Keratinocyte (primary cell): ENCODE results near the gene TAF1C.

Experiments
- EZH2 ChIP-seq: IDR thresholded peaks from one replicate; pipeline ENCODE4 v1.6.1; 2012; ENCODE audit warnings: inconsistent platforms, mild to moderate bottlenecking, low read length, moderate library complexity
- TF ChIP-seq, protein P1 (sequence below), 3 experiments: IDR thresholded peaks in 1 of 3; conservative IDR thresholded peaks in 1 of 3; optimal IDR thresholded peaks in 1 of 3; 2 replicates in 2 of 3; 3 replicates in 1 of 3; pipeline versions ENCODE3 to v1.5.1; 2011; ENCODE audit warnings: low read length in 3 of 3, mild to moderate bottlenecking in 3 of 3, moderate library complexity in 2 of 3, control low read depth in 1 of 3, inconsistent platforms in 1 of 3; ENCODE audit not compliant: insufficient read depth in 2 of 3; ENCODE audit errors: extremely low read depth in 1 of 3

DNA sequence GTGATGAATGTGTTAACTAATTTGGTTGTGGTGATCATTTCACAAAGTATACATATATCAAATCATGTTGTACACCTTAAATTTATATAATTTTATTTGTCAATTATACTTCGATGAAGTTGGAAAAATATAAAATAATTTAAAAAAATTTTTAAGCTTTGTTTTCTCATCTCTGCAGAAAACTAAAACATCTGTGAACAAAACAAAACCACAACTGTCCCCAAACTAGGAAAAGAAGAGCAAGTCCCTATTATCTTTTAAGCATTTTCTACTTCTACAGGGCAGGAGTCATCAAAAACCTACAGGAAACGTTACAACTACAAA is 48.4 kb downstream of the TAF1C start:
- TF ChIP-seq, protein P1, sequence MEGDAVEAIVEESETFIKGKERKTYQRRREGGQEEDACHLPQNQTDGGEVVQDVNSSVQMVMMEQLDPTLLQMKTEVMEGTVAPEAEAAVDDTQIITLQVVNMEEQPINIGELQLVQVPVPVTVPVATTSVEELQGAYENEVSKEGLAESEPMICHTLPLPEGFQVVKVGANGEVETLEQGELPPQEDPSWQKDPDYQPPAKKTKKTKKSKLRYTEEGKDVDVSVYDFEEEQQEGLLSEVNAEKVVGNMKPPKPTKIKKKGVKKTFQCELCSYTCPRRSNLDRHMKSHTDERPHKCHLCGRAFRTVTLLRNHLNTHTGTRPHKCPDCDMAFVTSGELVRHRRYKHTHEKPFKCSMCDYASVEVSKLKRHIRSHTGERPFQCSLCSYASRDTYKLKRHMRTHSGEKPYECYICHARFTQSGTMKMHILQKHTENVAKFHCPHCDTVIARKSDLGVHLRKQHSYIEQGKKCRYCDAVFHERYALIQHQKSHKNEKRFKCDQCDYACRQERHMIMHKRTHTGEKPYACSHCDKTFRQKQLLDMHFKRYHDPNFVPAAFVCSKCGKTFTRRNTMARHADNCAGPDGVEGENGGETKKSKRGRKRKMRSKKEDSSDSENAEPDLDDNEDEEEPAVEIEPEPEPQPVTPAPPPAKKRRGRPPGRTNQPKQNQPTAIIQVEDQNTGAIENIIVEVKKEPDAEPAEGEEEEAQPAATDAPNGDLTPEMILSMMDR (optimal IDR thresholded peaks at IDR 0.05 in 1 of 3, IDR thresholded peaks at IDR 0.05 in 1 of 3, conservative IDR thresholded peaks at IDR 0.05 in 1 of 3; ENCODE audit: extremely low read depth in 1 of 3, insufficient read depth in 2 of 3, low read length in 3 of 3), result no peak
- no peak for TF ChIP-seq EZH2
